Stimulated activated CD4-positive, alpha-beta T cell treated with anti-CD3 and anti-CD28 coated beads, Interleukin-1b, Interleukin-23, amount 100 ng/mL, for 4 hours (primary cell): Measurements from ENCODE around the gene IFI30.

ENCODE experiments used
- DNase-seq, 2 donors: peaks; one replicate each; pipeline ENCODE4 v3.0.0-alpha.2; 2020; ENCODE audit warnings: low read depth in 2 of 2

Gene IFI30

DNA sequence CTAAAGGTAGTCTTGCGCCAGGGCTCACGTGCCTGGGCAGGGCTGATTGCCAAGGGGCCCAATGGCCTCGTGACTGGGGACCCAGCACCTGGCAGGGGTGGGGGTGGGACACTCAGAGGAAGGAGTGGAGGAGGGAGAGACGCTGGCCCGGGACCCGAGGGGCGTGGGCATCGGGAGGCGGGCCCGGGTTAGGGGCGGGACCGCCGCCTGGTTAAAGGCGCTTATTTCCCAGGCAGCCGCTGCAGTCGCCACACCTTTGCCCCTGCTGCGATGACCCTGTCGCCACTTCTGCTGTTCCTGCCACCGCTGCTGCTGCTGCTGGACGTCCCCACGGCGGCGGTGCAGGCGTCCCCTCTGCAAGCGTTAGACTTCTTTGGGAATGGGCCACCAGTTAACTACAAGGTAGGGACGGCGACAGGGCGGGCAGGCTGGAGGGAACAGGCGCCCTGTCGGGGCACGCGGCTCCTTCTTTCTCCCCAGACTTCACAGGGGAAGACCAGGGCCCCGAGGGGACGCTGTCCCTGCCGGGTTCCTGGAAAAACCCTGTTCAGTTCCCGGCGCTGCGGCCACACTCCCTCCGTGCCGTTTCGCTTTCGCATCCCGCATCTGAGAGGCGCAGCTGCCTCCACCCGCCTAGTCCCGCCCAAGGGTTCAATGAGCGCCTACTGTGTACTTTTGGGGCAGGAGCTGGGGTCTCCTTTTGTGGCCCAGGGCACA lies at the start of gene IFI30:
TSS of gene IFI30 (plus strand) at position 242 of the 717 bp plus-strand sequence. CDS start at position 271, 29 bp downstream.
- DNase-seq: peak; percentile 49 to 61

- no peak for DNase-seq
These were observed 49.8 kb upstream of the IFI30 start for GRCh38 chr19:18123819-18124218.

DNA sequence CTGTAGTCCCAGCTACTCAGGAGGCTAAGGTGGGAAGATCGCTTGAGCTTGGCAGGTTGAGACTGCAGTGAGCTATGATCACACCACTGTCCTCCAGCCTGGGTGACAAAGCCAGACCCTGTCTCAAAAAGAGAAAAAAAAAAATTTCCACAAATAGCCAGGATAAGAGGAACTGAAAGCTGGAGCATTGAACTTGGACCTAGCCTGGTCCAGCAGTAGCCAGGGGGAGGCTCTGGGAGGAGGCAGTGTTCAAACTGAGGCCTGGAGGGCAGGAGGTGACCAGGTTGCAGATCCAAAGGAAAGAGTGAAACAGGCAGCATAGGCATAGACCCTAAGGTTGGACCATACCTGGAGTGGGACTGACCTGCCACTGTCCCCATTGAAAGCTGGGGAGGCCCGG lies 47.5 kb upstream of the IFI30 start:
- no peak for DNase-seq

DNA sequence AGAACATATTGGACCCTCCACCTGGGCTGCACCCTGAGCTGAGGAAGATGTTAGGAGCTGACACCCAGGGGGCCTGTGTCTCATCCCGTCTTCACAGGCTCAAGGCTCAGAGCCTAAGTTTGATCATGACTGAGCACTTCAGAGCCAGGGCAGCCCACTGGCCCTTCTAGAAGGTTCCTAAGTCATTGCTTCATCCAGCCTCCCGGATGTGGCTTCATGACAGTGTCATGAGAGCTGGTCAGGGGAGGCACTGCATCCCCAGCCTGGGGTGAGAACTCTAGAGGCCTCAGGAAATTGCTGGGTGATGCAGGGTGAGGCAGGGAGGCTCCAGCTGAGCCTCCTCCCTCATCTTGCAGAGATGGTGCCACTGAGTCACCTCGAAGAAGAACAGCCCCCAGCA lies 45.6 kb upstream of the IFI30 start:
- DNase-seq: no peak

GRCh38 chr19:18128805-18129204 lies 44.8 kb upstream of the IFI30 start:
- no peak for DNase-seq

- no peak for DNase-seq
These were observed 42.9 kb upstream of the IFI30 start for GRCh38 chr19:18130523-18131242.

DNA sequence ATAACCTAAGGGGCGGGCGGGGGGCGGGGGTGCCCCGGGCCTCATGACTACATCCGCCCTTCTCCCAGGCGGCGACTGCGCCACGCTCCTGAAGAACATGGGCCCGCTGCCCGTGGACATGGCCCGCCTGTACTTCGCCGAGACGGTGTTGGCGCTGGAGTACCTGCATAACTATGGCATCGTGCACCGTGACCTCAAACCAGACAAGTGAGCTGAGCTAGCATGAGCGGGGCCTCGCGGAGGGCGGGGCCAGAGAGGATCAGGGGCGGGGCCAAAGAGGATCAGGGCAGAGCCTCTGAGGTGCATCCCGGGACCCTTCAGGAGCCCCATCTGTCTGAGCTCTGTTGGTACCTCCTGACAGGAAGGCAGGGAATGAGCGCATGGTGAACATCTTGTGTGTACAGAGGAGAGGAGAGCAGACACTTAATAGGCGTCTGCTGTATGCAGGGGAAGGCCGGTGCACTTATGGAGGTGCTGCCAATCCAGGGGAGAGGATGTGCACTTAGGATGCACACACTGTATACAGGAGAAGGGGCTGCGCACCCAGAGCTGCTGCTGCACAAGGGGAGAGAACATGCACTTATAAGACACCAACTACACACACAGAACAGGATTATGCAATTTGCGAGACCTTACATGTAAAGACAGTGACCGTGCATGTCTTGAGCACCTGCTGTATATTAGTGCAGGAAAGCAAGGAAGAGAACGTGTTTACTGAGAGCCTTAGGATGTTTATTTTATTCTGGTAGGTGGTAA lies 41.6 kb upstream of the IFI30 start:
- no peak for DNase-seq

DNA sequence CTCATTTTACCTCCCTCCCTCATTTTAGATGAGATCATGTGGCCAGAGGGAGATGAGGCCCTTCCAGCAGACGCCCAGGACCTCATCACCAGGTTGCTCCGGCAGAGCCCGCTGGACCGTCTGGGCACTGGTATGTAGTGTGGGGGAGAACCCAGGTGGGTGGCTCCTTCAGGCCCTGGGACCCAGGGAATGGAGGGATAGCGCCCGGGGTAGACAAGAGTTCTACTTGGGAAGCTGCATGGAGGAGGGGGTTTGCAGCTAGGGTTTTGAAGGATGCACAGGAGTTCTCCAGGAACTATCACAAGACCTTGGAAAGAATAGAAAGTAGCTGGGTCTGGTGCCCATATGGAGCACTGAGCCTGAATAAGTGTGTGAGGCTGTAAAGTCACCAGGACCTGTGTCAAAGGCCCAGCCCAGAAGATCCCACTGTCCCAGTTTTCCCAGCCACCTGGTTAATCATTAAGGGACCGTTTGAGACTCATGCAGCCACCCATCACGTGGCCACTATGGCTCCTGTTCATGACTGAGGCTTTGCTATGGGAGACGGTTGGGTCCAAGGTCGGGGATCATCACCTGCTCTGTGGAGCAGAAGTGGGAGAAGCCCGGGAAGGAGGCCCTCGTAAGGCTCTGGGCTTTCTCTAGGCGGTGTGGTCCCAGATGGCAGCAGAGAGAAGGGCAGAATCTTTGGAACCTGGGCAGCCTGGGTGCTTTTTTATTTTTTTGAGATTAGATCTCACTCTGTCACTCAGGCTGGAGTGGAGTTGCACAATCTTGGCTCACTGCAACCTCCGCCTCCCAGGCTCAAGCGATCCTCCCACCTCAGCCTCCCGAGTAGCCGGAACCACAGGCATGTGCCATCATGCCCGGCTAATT lies 37.7 kb upstream of the IFI30 start:
- DNase-seq: no peak

DNA sequence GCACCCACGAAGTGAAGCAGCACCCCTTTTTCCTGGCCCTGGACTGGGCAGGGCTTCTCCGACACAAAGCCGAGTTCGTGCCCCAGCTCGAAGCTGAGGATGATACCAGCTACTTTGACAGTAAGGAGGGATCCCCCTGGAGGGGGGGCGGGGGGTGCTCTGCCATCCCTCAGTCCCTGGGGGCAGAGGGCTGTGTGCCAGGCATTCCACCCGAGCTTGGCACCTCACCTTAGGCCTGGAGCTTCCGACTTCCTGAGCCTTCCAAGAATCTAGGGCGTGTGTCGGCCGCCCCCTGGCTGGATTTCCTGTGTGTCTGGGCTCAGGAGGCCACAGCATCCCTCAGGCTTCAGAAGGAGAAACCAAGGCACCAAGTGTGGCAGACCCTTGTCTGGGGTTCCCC lies 36.4 kb upstream of the IFI30 start:
- DNase-seq: no peak

DNA sequence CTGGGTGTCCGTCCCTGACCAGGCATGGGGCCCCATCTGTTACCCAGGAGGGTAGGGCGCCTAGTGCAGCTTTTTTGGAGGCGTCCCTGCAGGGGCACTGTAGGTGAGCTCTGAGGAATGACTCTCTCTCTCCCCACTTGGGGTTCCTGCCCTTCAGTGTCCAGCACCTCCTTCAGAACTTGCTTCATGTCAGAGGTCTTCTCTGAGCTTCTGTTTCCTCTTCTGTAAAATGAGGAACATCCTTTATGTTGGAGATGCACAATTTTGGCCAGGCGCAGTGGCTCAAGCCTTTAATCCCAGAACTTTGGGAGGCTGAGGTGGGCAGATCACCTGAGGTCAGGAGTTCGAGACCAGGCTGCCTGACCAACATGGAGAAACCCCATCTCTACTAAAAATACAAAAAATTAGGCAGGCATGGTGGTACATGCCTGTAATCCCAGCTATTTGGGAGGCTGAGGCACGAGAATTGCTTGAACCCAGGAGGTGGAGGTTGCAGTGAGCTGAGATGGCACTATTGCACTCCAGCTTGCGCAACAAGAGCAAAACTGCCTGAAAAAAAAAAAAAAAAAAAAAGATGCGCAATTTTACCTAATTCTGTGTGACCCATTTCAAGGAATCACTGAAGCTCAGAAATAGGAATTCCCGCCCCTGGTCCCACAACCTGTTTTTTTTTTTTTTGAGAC lies 35.8 kb upstream of the IFI30 start:
- DNase-seq: no peak

GRCh38 chr19:18140473-18140872 lies 33.1 kb upstream of the IFI30 start:
- no peak for DNase-seq

GRCh38 chr19:18141031-18141430 lies 32.6 kb upstream of the IFI30 start:
- no peak for DNase-seq

DNA sequence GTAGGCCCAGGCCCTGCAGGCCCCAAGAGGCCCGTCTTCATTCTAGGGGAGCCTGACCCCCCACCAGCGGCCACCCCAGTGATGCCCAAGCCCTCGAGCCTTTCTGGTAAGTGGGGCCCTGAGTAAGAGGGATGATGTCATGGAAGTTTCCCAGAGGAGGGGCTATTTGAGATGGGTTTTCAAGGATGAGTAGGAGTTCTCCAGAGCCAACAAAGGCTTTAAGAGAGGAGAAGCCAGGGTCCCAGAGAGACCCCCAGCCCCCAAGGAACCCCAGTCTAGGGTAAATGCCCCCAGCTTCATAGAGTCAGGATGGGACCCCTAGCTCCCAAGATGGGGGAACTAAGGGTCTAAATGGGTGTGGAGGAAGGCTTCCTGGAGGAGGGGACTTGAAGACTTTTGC lies 29.7 kb upstream of the IFI30 start:
- no peak for DNase-seq

DNA sequence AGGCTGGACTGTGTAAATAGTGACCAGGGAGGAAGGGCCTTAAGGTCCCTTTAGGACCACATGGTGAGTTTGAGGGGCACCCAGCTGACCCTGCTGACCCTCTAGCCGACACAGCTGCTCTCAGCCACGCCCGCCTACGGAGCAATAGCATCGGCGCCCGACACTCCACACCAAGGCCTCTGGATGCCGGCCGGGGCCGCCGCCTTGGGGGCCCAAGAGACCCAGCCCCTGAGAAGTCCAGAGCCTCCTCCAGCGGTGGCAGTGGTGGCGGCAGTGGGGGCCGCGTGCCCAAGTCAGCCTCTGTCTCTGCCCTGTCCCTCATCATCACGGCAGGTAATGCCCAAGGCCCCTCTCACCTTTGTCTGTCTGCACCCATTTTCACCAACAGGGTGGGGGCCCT lies 29.3 kb upstream of the IFI30 start:
- DNase-seq: no peak

DNA sequence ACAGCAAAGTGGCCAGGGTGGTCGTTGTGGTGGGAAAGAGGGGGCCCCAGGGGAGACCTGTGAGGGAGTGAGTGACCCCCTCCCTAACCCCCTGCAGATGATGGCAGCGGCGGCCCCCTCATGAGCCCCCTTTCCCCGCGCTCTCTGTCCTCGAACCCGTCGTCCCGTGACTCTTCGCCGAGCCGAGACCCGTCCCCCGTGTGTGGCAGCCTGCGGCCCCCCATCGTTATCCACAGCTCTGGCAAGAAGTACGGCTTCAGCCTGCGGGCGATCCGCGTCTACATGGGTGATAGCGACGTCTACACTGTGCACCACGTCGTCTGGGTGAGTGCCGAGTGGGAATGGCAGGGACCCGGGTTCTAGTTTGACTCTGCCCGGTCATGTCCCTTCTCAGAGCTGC lies 28.7 kb upstream of the IFI30 start:
- DNase-seq: no peak

- no peak for DNase-seq
These were observed 28.1 kb upstream of the IFI30 start for GRCh38 chr19:18145391-18145999.

DNA sequence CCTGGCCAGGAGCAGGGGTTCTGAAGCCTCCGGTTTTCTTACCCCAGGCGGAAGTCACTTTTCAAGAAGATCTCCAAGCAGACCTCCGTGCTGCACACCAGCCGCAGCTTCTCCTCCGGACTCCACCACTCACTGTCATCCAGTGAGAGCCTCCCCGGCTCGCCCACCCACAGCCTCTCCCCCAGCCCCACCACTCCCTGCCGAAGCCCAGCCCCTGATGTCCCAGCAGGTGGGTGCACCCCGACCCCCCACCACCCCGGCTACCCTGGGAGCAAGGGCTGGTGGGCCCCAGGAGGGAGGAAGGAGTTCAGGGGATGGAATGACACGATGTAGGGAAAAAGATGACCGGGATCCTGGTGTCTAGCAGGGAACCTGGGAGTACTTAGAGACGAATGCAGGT lies 26.2 kb upstream of the IFI30 start:
- DNase-seq: no peak

DNA sequence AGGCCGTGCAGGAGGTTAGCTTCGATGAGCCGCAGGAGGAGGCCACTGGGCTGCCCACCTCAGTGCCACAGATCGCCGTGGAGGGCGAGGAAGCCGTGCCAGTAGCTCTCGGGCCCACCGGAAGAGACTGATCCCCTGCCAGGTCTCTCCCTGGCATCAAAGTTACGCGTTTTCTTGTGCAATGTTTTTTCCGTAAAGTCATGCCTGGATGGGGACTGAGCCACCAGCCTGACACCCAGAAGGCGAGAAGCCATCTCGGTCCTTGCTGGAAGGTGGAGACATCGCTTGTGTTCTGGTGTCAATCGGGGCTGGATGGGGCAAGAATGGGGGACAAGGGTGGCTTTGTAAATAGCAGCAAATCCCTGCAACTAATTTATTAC lies 24.0 kb upstream of the IFI30 start:
- DNase-seq: no peak

DNA sequence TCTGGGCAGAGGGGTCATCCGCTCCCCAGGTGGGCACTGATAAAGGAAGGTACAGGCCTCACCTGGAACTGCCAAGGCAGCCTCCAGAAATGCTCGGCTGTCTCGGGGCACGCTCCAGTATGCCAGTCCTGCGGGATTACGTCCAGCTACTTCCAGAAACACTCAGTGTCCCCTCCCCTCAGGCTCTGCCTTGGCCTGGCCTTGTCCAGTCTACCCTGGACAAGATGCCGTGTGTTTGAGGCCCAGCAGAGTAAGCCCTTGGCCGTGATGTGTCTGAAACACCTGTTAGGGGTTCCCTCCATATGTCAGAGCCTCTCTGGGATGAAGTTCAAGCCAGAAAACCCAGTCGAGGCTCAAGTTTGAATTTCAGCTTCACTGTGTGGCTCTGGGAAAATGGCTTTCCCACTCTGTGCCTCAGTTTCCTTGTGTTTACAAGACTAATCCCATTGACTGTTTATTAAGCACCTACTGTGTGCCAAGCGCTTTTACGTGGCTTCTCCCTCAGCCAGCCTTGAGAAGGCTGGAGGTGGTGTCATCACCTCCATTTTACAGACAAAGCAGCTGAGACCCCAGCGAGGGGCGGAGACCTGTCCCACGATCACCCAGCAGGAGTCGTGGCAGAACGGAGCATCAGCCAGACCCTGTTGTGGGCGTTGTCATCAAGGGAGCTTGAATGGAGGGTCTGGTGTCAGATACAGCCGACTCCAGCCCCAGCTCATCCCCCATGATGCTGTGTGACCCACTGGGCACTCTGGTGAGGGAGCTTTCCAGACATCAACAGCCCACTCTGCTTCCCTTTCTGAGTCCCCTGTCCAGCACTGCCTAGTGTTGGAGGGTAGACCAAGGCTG lies 22.6 kb upstream of the IFI30 start:
- no peak for DNase-seq

GRCh38 chr19:18152442-18152816 lies 21.2 kb upstream of the IFI30 start:
- DNase-seq: peak; percentile 89 to 98
